GM23338 (cell line): ENCODE measurements around the gene PRSS21.

ENCODE experiments used
- CREB1 ChIP-seq: fragments of 250-450 bp; sonication (Bioruptor Pico); IDR thresholded peaks from 2 replicates; pipeline ENCODE4 v1.5.0; 2020; ENCODE audit warnings: low read depth, mild to moderate bottlenecking, moderate library complexity
- CTCF ChIP-seq, 2 experiments: fragments of 200-600 bp in 1 of 2; sonication (generic) in 1 of 2; conservative IDR thresholded peaks; 2 replicates each; pipeline versions ENCODE4 v1.5.1 to v1.6.1; 2016 to 2017; ENCODE audit warnings: antibody characterized with exemption in 2 of 2, low read depth in 2 of 2, mild to moderate bottlenecking in 2 of 2, moderate library complexity in 1 of 2
- ETS1 ChIP-seq: IDR thresholded peaks from 2 replicates; pipeline ENCODE4 v1.6.1; 2016; ENCODE audit warnings: antibody characterized with exemption
- EZH2 ChIP-seq: fragments of 200-600 bp; sonication (generic); IDR thresholded peaks from one replicate; pipeline ENCODE4 v1.8.0; 2017; ENCODE audit warnings: antibody characterized with exemption, mild to moderate bottlenecking, low read depth; ENCODE audit not compliant: unreplicated experiment
- EZH2phosphoT487 ChIP-seq: fragments of 200-600 bp; sonication (generic); IDR thresholded peaks from one replicate; pipeline ENCODE4 v1.8.1; 2018; ENCODE audit warnings: antibody characterized with exemption; ENCODE audit not compliant: unreplicated experiment
- JUNB ChIP-seq: IDR thresholded peaks from one replicate; pipeline ENCODE4 v1.6.1; 2016; ENCODE audit warnings: antibody characterized with exemption; ENCODE audit not compliant: unreplicated experiment
- NANOG ChIP-seq: IDR thresholded peaks from 2 replicates; pipeline ENCODE4 v1.6.1; 2016; ENCODE audit warnings: antibody characterized with exemption, borderline replicate concordance
- POLR2AphosphoS5 ChIP-seq: IDR thresholded peaks from 2 replicates; pipeline ENCODE4 v1.6.1; 2016; ENCODE audit warnings: antibody characterized with exemption, low read depth
- REST ChIP-seq: IDR thresholded peaks from one replicate; pipeline ENCODE4 v1.6.1; 2018; ENCODE audit warnings: antibody characterized with exemption; ENCODE audit not compliant: unreplicated experiment
- STAT1 ChIP-seq: IDR thresholded peaks from one replicate; pipeline ENCODE4 v1.6.1; 2016; ENCODE audit warnings: antibody characterized with exemption; ENCODE audit not compliant: unreplicated experiment
- ZNF114 ChIP-seq: fragments of 250-450 bp; sonication (Bioruptor Pico); IDR thresholded peaks from 2 replicates; pipeline ENCODE4 v1.5.0; 2020; ENCODE audit warnings: mild to moderate bottlenecking, moderate library complexity
- ZNF331 ChIP-seq: fragments of 250-450 bp; sonication (Bioruptor Pico); IDR thresholded peaks from 2 replicates; pipeline ENCODE4 v1.5.0; 2020; ENCODE audit warnings: low read depth, mild to moderate bottlenecking, moderate library complexity
- ZNF462 ChIP-seq: fragments of 250-450 bp; sonication (Bioruptor Pico); IDR thresholded peaks from 2 replicates; pipeline ENCODE4 v1.5.0; 2020; ENCODE audit warnings: mild to moderate bottlenecking, moderate library complexity

GRCh38 chr16:2853531-2854073 is 36.6 kb downstream of the PRSS21 start:
- TF ChIP-seq CREB1 (CRISPR knock-in tag): no peak
- no peak for TF ChIP-seq CTCF (conservative IDR thresholded peaks at IDR 0.05; ENCODE audit: low read depth in 2 of 2)
- TF ChIP-seq EZH2: no peak
- TF ChIP-seq JUNB: no peak
- no peak for TF ChIP-seq POLR2AphosphoS5
- no peak for TF ChIP-seq REST
- TF ChIP-seq NANOG: no peak
- TF ChIP-seq EZH2phosphoT487: no peak
- no peak for TF ChIP-seq STAT1
- TF ChIP-seq ETS1: no peak
- TF ChIP-seq ZNF331 (CRISPR knock-in tag): no peak
- TF ChIP-seq ZNF114: no peak
- no peak for TF ChIP-seq ZNF462
